IMR-90 (cell line): Measurements from ENCODE around the gene NAPG. TPM values are rescaled to one million over a fixed set of nuclear protein-coding genes. Genes with fewer than 3 reads are reported as not detected.

Experiments
- ATAC-seq: fragments of 200-7000 bp; cut with Tn5 transposase; 2 replicates; pipeline ENCODE4 v1.9.1; 2020; ENCODE audit warnings: low read depth, mild to moderate bottlenecking, moderate library complexity
- BruUV-seq: library from RNA; stranded (reverse); fragments of 400-500 nt; replicated peaks from 2 replicates; lab custom pipeline; 2021; lab: Mats Ljungman, UMichigan
- CTCF ChIA-PET: fragments of 300-600 bp; formaldehyde crosslinking; extraction: SDS; loops from one replicate; lab custom pipeline; 2021; ENCODE audit warnings: antibody characterized with exemption; lab: Yijun Ruan, JAX
- POLR2A ChIA-PET: fragments of 300-600 bp; sonication (Branson Sonifier 250); formaldehyde crosslinking; loops from one replicate; lab custom pipeline; 2022; ENCODE audit warnings: antibody characterized with exemption; ENCODE audit not compliant: unreplicated experiment; lab: Charles Lee
- DNase-seq: peaks from one replicate; pipeline ENCODE4 v3.0.0; 2013
- H2AFZ ChIP-seq: replicated peaks from 2 replicates; pipeline ENCODE3; 2013; ENCODE audit warnings: low read length, mild to moderate bottlenecking; ENCODE audit not compliant: poor library complexity
- H2AK5ac ChIP-seq: 2 replicates; pipeline ENCODE4 v1.6.1; 2013; ENCODE audit warnings: low read depth, low read length, inconsistent platforms
- H2AK9ac ChIP-seq: replicated peaks from 2 replicates; pipeline ENCODE3; 2013; ENCODE audit warnings: mild to moderate bottlenecking, low read depth, low read length, moderate library complexity; ENCODE audit not compliant: poor library complexity
- H2BK120ac ChIP-seq: 2 replicates; pipeline ENCODE4 v1.6.1; 2013; ENCODE audit warnings: low read depth, low read length, inconsistent platforms
- H2BK15ac ChIP-seq: 3 replicates; pipeline ENCODE4 v1.6.1; 2013; ENCODE audit warnings: low read depth, low read length, inconsistent platforms
- H2BK20ac ChIP-seq: 2 replicates; pipeline ENCODE4 v1.6.1; 2013; ENCODE audit warnings: low read depth, mild to moderate bottlenecking, inconsistent platforms, low read length, moderate library complexity
- H2BK5ac ChIP-seq: 2 replicates; pipeline ENCODE4 v1.6.1; 2013; ENCODE audit warnings: mild to moderate bottlenecking, low read depth, low read length, inconsistent platforms; ENCODE audit not compliant: poor library complexity, severe bottlenecking
- H3K14ac ChIP-seq: replicated peaks from 2 replicates; pipeline ENCODE4 v1.6.1; 2013; ENCODE audit warnings: low read depth, low read length, inconsistent platforms
- H3K18ac ChIP-seq: 2 replicates; pipeline ENCODE4 v1.6.1; 2013; ENCODE audit warnings: low read depth, low read length, control low read depth
- H3K23ac ChIP-seq: 2 replicates; pipeline ENCODE4 v1.6.1; 2013; ENCODE audit warnings: low read depth, low read length, inconsistent platforms
- H3K27ac ChIP-seq: 2 replicates; pipeline ENCODE4 v1.5.1; 2013; ENCODE audit warnings: mild to moderate bottlenecking, control low read depth, low read length; ENCODE audit not compliant: insufficient read depth
- H3K27me3 ChIP-seq: 2 replicates; pipeline ENCODE4 v1.6.1; 2013; ENCODE audit warnings: low read length; ENCODE audit not compliant: control insufficient read depth, insufficient read depth
- H3K36me3 ChIP-seq: 2 replicates; pipeline ENCODE4 v1.6.1; 2013; ENCODE audit warnings: low read length, mixed read lengths; ENCODE audit not compliant: control insufficient read depth, insufficient read depth
- H3K4ac ChIP-seq: 2 replicates; pipeline ENCODE4 v1.6.1; 2013; ENCODE audit warnings: low read depth, low read length, inconsistent platforms
- H3K4me1 ChIP-seq: 2 replicates; pipeline ENCODE4 v1.6.1; 2013; ENCODE audit warnings: low read length, mixed read lengths; ENCODE audit not compliant: control insufficient read depth, insufficient read depth
- H3K4me2 ChIP-seq: 2 replicates; pipeline ENCODE4 v1.6.1; 2013; ENCODE audit warnings: low read depth, mild to moderate bottlenecking, control low read depth, low read length, moderate library complexity
- H3K4me3 ChIP-seq: 2 replicates; pipeline ENCODE4 v1.5.1; 2013; ENCODE audit warnings: low read depth, mild to moderate bottlenecking, control low read depth, low read length, moderate library complexity; ENCODE audit not compliant: insufficient read depth
- H3K56ac ChIP-seq: 2 replicates; pipeline ENCODE4 v1.6.1; 2013; ENCODE audit warnings: low read length, inconsistent platforms; ENCODE audit not compliant: insufficient read depth; ENCODE audit errors: extremely low read depth
- H3K79me1 ChIP-seq, 2 experiments: 2 replicates each; pipeline ENCODE4 v1.6.1; 2013; ENCODE audit warnings: low read length in 2 of 2, inconsistent platforms in 1 of 2, low read depth in 1 of 2
- H3K9ac ChIP-seq: 2 replicates; pipeline ENCODE4 v1.6.1; 2013; ENCODE audit warnings: low read depth, low read length, control low read depth
- H3K9me1 ChIP-seq: 2 replicates; pipeline ENCODE4 v1.6.1; 2013; ENCODE audit warnings: low read length, inconsistent platforms; ENCODE audit not compliant: insufficient read depth
- H3K9me3 ChIP-seq: 2 replicates; pipeline ENCODE4 v1.6.1; 2013; ENCODE audit warnings: low read length; ENCODE audit not compliant: control insufficient read depth, insufficient read depth
- H4K20me1 ChIP-seq: 2 replicates; pipeline ENCODE4 v1.6.1; 2013; ENCODE audit warnings: low read length, inconsistent platforms; ENCODE audit not compliant: insufficient read depth
- H4K5ac ChIP-seq: 2 replicates; pipeline ENCODE4 v1.6.1; 2013; ENCODE audit warnings: mild to moderate bottlenecking, low read depth, low read length, control low read depth
- H4K8ac ChIP-seq, 2 experiments: 2 replicates each; pipeline ENCODE4 v1.6.1; 2013; ENCODE audit warnings: low read depth in 2 of 2, low read length in 2 of 2, control low read depth in 1 of 2, inconsistent platforms in 1 of 2
- H4K91ac ChIP-seq: 2 replicates; pipeline ENCODE4 v1.6.1; 2013; ENCODE audit warnings: low read depth, low read length, inconsistent platforms; ENCODE audit not compliant: insufficient read depth
- MAFK ChIP-seq: IDR thresholded peaks from 2 replicates; pipeline ENCODE4 v1.6.1; 2012; ENCODE audit warnings: low read depth, low read length, improper control_type of control experiment
- MAZ ChIP-seq: IDR thresholded peaks from 2 replicates; pipeline ENCODE4 v1.6.1; 2012; ENCODE audit warnings: low read depth, mild to moderate bottlenecking, low read length, improper control_type of control experiment, moderate library complexity, borderline replicate concordance
- NFE2L2 ChIP-seq: fragments of 150-350 bp; IDR thresholded peaks from 2 replicates; pipeline ENCODE4 v1.6.1; 2016; ENCODE audit warnings: low read depth, mild to moderate bottlenecking, low read length
- USF2 ChIP-seq: fragments of 150-350 bp; IDR thresholded peaks from 2 replicates; pipeline ENCODE4 v1.6.1; 2017; ENCODE audit warnings: mild to moderate bottlenecking, antibody characterized with exemption, low read length, low read depth
- WGBS, 2 experiments: methylation state at CpG; one replicate each; pipeline versions ENCODE4 v1.1.5 to v1.1.7; 2013; ENCODE audit warnings: missing lambda C conversion rate in 2 of 2; ENCODE audit not compliant: insufficient read length in 1 of 2; ENCODE audit errors: extremely low coverage in 2 of 2; 5-methylcytosine and 5-hydroxymethylcytosine counted together
- dilution Hi-C: fragments of 300-500 bp; cut with HindIII; formaldehyde crosslinking; loops from one replicate; pipeline ENCODE4 v1.14.3; 2018; ENCODE audit warnings: low sequenced_read_pairs; ENCODE audit not compliant: unreplicated experiment
- in situ Hi-C: fragments of 300-500 bp; cut with MboI; formaldehyde crosslinking; loops from 3 replicates; pipeline ENCODE4 v1.14.3; 2019; ENCODE audit warnings: low sequenced_read_pairs, inconsistent platforms, mixed read lengths
- intact Hi-C: fragments of 100-400 bp; cut with micrococcal nuclease; formaldehyde crosslinking; loops from 2 replicates; pipeline ENCODE4 v1.10.0; 2022
- polyA plus RNA-seq, 3 experiments: library from polyadenylated mRNA; depleted of rRNA; stranded (reverse); fragments of >200 nt; gene quantifications; 2 replicates each; pipeline ENCODE4 v1.2.3, GENCODE V29; 2012; ENCODE audit warnings: low replicate concordance in 1 of 3
- total RNA-seq: library from RNA; depleted of rRNA; stranded (reverse); fragments of >200 nt; gene quantifications from 2 replicates; pipeline ENCODE4 v1.2.3, GENCODE V29; 2012

The NAPG gene
- total and polyA plus RNA-seq, 2 of the 4 experiments (the other 2 are of a cell fraction), result 13.0 to 32.8 TPM

GRCh38 chr18:10546557-10547300 lies 20.9 kb downstream of the NAPG start:
- H2AK9ac ChIP-seq, result no peak overlapping the region
- H2BK20ac ChIP-seq, result no peak overlapping the region
- H2BK15ac ChIP-seq, result no peak overlapping the region
- no peak overlapping the region for H3K27ac ChIP-seq
- no peak for ATAC-seq
- in situ Hi-C loops, result no loop called here
- no peak overlapping the region for H3K23ac ChIP-seq
- DNase-seq, result no peak
- H3K9me3 ChIP-seq, result no peaks in the 10 kb centered on the region
- peaks cover 16 to 33% of the 10 kb centered on the region in 2 experiments; a peak in 3 of 4 replicates for H3K79me1 ChIP-seq
- H2BK120ac ChIP-seq, result no peak overlapping the region
- no peak overlapping the region for H3K18ac ChIP-seq
- H4K5ac ChIP-seq, result no peak overlapping the region
- no peak overlapping the region for H2AK5ac ChIP-seq
- 79% methylated on average over 3 of the region's 7 CpGs; no CpG with 5 or more reads in 1 of the 2 experiments for WGBS, 2 experiments
- peaks cover 24% of the 10 kb centered on the region for H3K9me1 ChIP-seq
- H3K9ac ChIP-seq, result no peak overlapping the region
- no peak overlapping the region for H2AFZ ChIP-seq
- H3K4me2 ChIP-seq, result no peak overlapping the region
- no peak overlapping the region for H2BK5ac ChIP-seq
- ChIA-PET POLR2A (no interaction called here), CTCF (no interaction called here)
- no TSS peak for BruUV-seq
- no peak overlapping the region for H4K91ac ChIP-seq
- H3K36me3 ChIP-seq, result peaks cover 45% of the 10 kb centered on the region
- H3K27me3 ChIP-seq, result no peaks in the 10 kb centered on the region
- no peak overlapping the region for H3K4me3 ChIP-seq
- H4K20me1 ChIP-seq, result peaks cover 19% of the 10 kb centered on the region
- no peak overlapping the region for H3K14ac ChIP-seq
- peaks cover 6% of the 10 kb centered on the region for H3K4me1 ChIP-seq
- no peak for TF ChIP-seq NFE2L2
- no peak for TF ChIP-seq USF2
- TF ChIP-seq MAZ, result no peak
- TF ChIP-seq MAFK, result no peak
- H3K4ac ChIP-seq, result no peak overlapping the region
- intact Hi-C loops, result no loop called here
- dilution Hi-C loops, result no loop called here
- H4K8ac ChIP-seq, result no peak overlapping the region
- H3K56ac ChIP-seq, result no peak overlapping the region
